Renal cortical epithelial cell (primary cell): Measurements from ENCODE around the gene CNGA3. TPM values are rescaled to one million over a fixed set of nuclear protein-coding genes. Genes with fewer than 3 reads are reported as not detected.
"Not testable (repeated sequence)": the region's sequence is repeated elsewhere in the genome, so short reads cannot be mapped to it uniquely, and the experiment has no call there.

ENCODE experiments used
- DNase-seq: peaks from one replicate; pipeline ENCODE4 v3.0.0-alpha.2; 2011; ENCODE audit warnings: low read depth
- total RNA-seq: library from RNA; depleted of rRNA; stranded (reverse); fragments of >200 nt; gene quantifications from 2 replicates; pipeline ENCODE4 v1.2.3, GENCODE V29; 2014

The CNGA3 gene
- not detected in 2 replicates for total RNA-seq

GRCh38 chr2:98346311-98347236 is at the start of gene CNGA3:
Gene CNGA3 (plus strand): TSS chr2:98346456. CDS start chr2:98369976, 23,520 bp downstream.
- no peak for DNase-seq

- DNase-seq, result no peak
Measured at GRCh38 chr2:98297817-98298682, 48.2 kb upstream of the CNGA3 start.

- DNase-seq, result no peak
Measured at GRCh38 chr2:98298683-98299164, 47.5 kb upstream of the CNGA3 start.

GRCh38 chr2:98299211-98299905 is 46.9 kb upstream of the CNGA3 start:
- DNase-seq, result no peak

GRCh38 chr2:98300141-98300874 is 45.9 kb upstream of the CNGA3 start:
- no peak for DNase-seq

- DNase-seq, result no peak
Measured at GRCh38 chr2:98301469-98301868, 44.8 kb upstream of the CNGA3 start.

GRCh38 chr2:98307131-98307696 is 39.0 kb upstream of the CNGA3 start:
- DNase-seq, result not testable (repeated sequence)

- no peak for DNase-seq
Measured at GRCh38 chr2:98308068-98308467, 38.2 kb upstream of the CNGA3 start.

GRCh38 chr2:98308532-98308931 is 37.7 kb upstream of the CNGA3 start:
- no peak for DNase-seq

GRCh38 chr2:98309580-98309979 is 36.7 kb upstream of the CNGA3 start:
- DNase-seq, result no peak

GRCh38 chr2:98310010-98310409 is 36.2 kb upstream of the CNGA3 start:
- DNase-seq, result no peak

GRCh38 chr2:98311090-98311489 is 35.2 kb upstream of the CNGA3 start:
- no peak for DNase-seq

GRCh38 chr2:98311771-98312545 is 34.3 kb upstream of the CNGA3 start:
- DNase-seq, result no peak

- DNase-seq, result no peak
Measured at GRCh38 chr2:98313492-98314250, 32.6 kb upstream of the CNGA3 start.

GRCh38 chr2:98314251-98314650 is 32.0 kb upstream of the CNGA3 start:
- DNase-seq, result no peak

- DNase-seq, result no peak
Measured at GRCh38 chr2:98315957-98316356, 30.3 kb upstream of the CNGA3 start.

- DNase-seq, result no peak
Measured at GRCh38 chr2:98317214-98317613, 29.0 kb upstream of the CNGA3 start.

GRCh38 chr2:98320171-98320570 is 26.1 kb upstream of the CNGA3 start:
- DNase-seq, result not testable (repeated sequence)

- DNase-seq, result no peak
Measured at GRCh38 chr2:98324181-98324580, 22.1 kb upstream of the CNGA3 start.
